SK-N-SH (cell line): Measurements from ENCODE around the gene MORC3. TPM values are rescaled to one million over a fixed set of nuclear protein-coding genes. Genes with fewer than 3 reads are reported as not detected.

Experiments used
- CTCF ChIA-PET: fragments of 300-600, 350-600 bp; formaldehyde crosslinking; extraction: SDS; loops from one replicate; lab custom pipeline; 2021; lab: Yijun Ruan, JAX
- POLR2A ChIA-PET: fragments of 350-600 bp; sonication (Branson Sonifier 250); formaldehyde crosslinking; extraction: SDS; loops from one replicate; lab custom pipeline; 2020; ENCODE audit warnings: antibody characterized with exemption, inconsistent platforms; lab: Yijun Ruan, JAX
- DNase-seq: peaks from one replicate; pipeline ENCODE4 v3.0.0; 2012
- H2AFZ ChIP-seq: fragments of 200-600 bp; sonication (generic); 2 replicates; pipeline ENCODE4 v1.8.1; 2016; ENCODE audit warnings: antibody characterized with exemption, mild to moderate bottlenecking, low read depth
- H3F3A ChIP-seq: fragments of 200-600 bp; sonication (generic); replicated peaks from 2 replicates; pipeline ENCODE3; 2016; ENCODE audit warnings: antibody characterized with exemption, mild to moderate bottlenecking; ENCODE audit not compliant: insufficient read depth
- H3K27ac ChIP-seq, 2 experiments: fragments of 200-500 bp in 1 of 2; fragments of 200-600 bp in 1 of 2; sonication (Bioruptor generic) in 1 of 2; sonication (generic), shearing (Covaris generic) in 1 of 2; 2 replicates each; pipeline versions ENCODE4 v1.5.1 to v1.6.1; 2014 to 2016; ENCODE audit warnings: low read depth in 2 of 2, inconsistent platforms in 1 of 2, low read length in 1 of 2, mild to moderate bottlenecking in 1 of 2, mixed read lengths in 1 of 2
- H3K27me3 ChIP-seq: fragments of 200-600 bp; sonication (generic), shearing (Covaris generic); 2 replicates; pipeline ENCODE4 v1.6.1; 2016; ENCODE audit warnings: mixed run types; ENCODE audit not compliant: insufficient read depth
- H3K36me3 ChIP-seq, 2 experiments: fragments of 200-500 bp in 1 of 2; fragments of 200-600 bp in 1 of 2; sonication (Bioruptor generic) in 1 of 2; sonication (generic) in 1 of 2; replicated peaks in 1 of 2; 2 replicates each; pipeline versions ENCODE3 to v1.5.1; 2014 to 2016; ENCODE audit warnings: low read length in 1 of 2, mild to moderate bottlenecking in 1 of 2; ENCODE audit not compliant: insufficient read depth in 2 of 2, control insufficient read depth in 1 of 2
- H3K4me1 ChIP-seq, 2 experiments: fragments of 200-500 bp in 1 of 2; fragments of 200-600 bp in 1 of 2; sonication (Bioruptor generic) in 1 of 2; sonication (generic), shearing (Covaris generic) in 1 of 2; 2 replicates each; pipeline versions ENCODE4 v1.5.1 to v1.6.1; 2014 to 2016; ENCODE audit warnings: low read depth in 1 of 2, low read length in 1 of 2, mixed run types in 1 of 2; ENCODE audit not compliant: insufficient read depth in 2 of 2, control insufficient read depth in 1 of 2
- H3K4me2 ChIP-seq: fragments of 200-600 bp; sonication (generic), shearing (Covaris generic); 2 replicates; pipeline ENCODE4 v1.6.1; 2017; ENCODE audit warnings: mixed run types
- H3K4me3 ChIP-seq, 2 experiments: fragments of 200-500 bp in 1 of 2; fragments of 200-600 bp in 1 of 2; sonication (Bioruptor generic) in 1 of 2; sonication (generic), shearing (Covaris generic) in 1 of 2; 2 replicates each; pipeline versions ENCODE4 v1.5.1 to v1.8.1; 2014 to 2016; ENCODE audit warnings: low read depth in 2 of 2, inconsistent platforms in 1 of 2, low read length in 1 of 2, mild to moderate bottlenecking in 1 of 2, mixed read lengths in 1 of 2, moderate library complexity in 1 of 2
- H3K79me2 ChIP-seq: fragments of 200-600 bp; sonication (generic); 2 replicates; pipeline ENCODE4 v1.8.1; 2017; ENCODE audit warnings: mild to moderate bottlenecking; ENCODE audit not compliant: insufficient read depth
- H3K9ac ChIP-seq: fragments of 200-600 bp; sonication (generic); 2 replicates; pipeline ENCODE4 v1.6.1; 2017; ENCODE audit warnings: mixed run types
- H3K9me2 ChIP-seq: fragments of 200-600 bp; sonication (generic); 2 replicates; pipeline ENCODE4 v1.6.1; 2017; ENCODE audit warnings: mixed run types
- H3K9me3 ChIP-seq: fragments of 200-600 bp; sonication (generic); 2 replicates; pipeline ENCODE4 v1.6.1; 2017; ENCODE audit warnings: mixed run types, mild to moderate bottlenecking, moderate library complexity
- H4K20me1 ChIP-seq: fragments of 200-600 bp; sonication (generic); 2 replicates; pipeline ENCODE4 v1.6.1; 2017; ENCODE audit warnings: mild to moderate bottlenecking, mixed run types; ENCODE audit not compliant: insufficient read depth
- CHD2 ChIP-seq: fragments of 150-350 bp; IDR thresholded peaks from 2 replicates; pipeline ENCODE4 v1.6.1; 2018; ENCODE audit warnings: low read length; ENCODE audit not compliant: partially characterized antibody
- ELF1 ChIP-seq: IDR thresholded peaks from 2 replicates; pipeline ENCODE4 v1.4.0; 2012
- EP300 ChIP-seq, 2 experiments: IDR thresholded peaks; 2 replicates each; pipeline versions ENCODE4 v1.4.0 to v1.6.1; 2012; ENCODE audit warnings: borderline replicate concordance in 1 of 2, low read depth in 1 of 2, low read length in 1 of 2
- EZH2phosphoT487 ChIP-seq: fragments of 200-600 bp; sonication (generic); IDR thresholded peaks from 2 replicates; pipeline ENCODE4 v1.6.1; 2017; ENCODE audit warnings: low read depth, mixed run types, mild to moderate bottlenecking, antibody characterized with exemption, moderate library complexity, borderline replicate concordance
- FOSL2 ChIP-seq: IDR thresholded peaks from 2 replicates; pipeline ENCODE4 v1.4.0; 2012; ENCODE audit warnings: low read depth, mild to moderate bottlenecking, moderate library complexity, borderline replicate concordance
- FOXM1 ChIP-seq: IDR thresholded peaks from 2 replicates; pipeline ENCODE4 v1.4.0; 2012; ENCODE audit warnings: low read depth, mild to moderate bottlenecking
- GABPA ChIP-seq: IDR thresholded peaks from 2 replicates; pipeline ENCODE4 v1.4.0; 2012; ENCODE audit warnings: low read depth, mild to moderate bottlenecking
- GATA2 ChIP-seq: sonication (generic); formaldehyde crosslinking; IDR thresholded peaks from 2 replicates; pipeline ENCODE4 v1.5.0; 2020; ENCODE audit warnings: mild to moderate bottlenecking, missing genetic modification reagents
- JUND ChIP-seq: IDR thresholded peaks from 2 replicates; pipeline ENCODE4 v1.4.0; 2012
- MXI1 ChIP-seq: IDR thresholded peaks from 2 replicates; pipeline ENCODE4 v1.6.1; 2012; ENCODE audit warnings: mild to moderate bottlenecking, low read depth, low read length, improper control_type of control experiment
- NFIC ChIP-seq: IDR thresholded peaks from 2 replicates; pipeline ENCODE4 v1.4.0; 2012; ENCODE audit warnings: borderline replicate concordance
- RAD21 ChIP-seq: IDR thresholded peaks from 2 replicates; pipeline ENCODE4 v1.6.1; 2012; ENCODE audit warnings: mild to moderate bottlenecking, low read length
- RCOR1 ChIP-seq: fragments of 150-350 bp; IDR thresholded peaks from 2 replicates; pipeline ENCODE4 v1.6.1; 2017; ENCODE audit warnings: antibody characterized with exemption, low read length
- SIN3A ChIP-seq: IDR thresholded peaks from 2 replicates; pipeline ENCODE4 v1.6.1; 2012; ENCODE audit warnings: low read depth, mild to moderate bottlenecking, low read length, moderate library complexity, borderline replicate concordance
- TCF12 ChIP-seq: IDR thresholded peaks from 2 replicates; pipeline ENCODE4 v1.4.0; 2012
- USF2 ChIP-seq: fragments of 150-350 bp; IDR thresholded peaks from 2 replicates; pipeline ENCODE4 v1.6.1; 2017; ENCODE audit warnings: antibody characterized with exemption, low read length, low read depth, borderline replicate concordance
- YY1 ChIP-seq: IDR thresholded peaks from 2 replicates; pipeline ENCODE4 v1.4.0; 2012; ENCODE audit warnings: low read depth, mild to moderate bottlenecking
- ZBTB33 ChIP-seq: IDR thresholded peaks from 2 replicates; pipeline ENCODE4 v1.4.0; 2012; ENCODE audit warnings: low read depth, borderline replicate concordance
- whole genome bisulfite sequencing: methylation state at CpG from one replicate; pipeline ENCODE4 v1.1.6; 2017; ENCODE audit warnings: low lambda C conversion rate; 5-methylcytosine and 5-hydroxymethylcytosine counted together
- polyA plus RNA-seq, 3 experiments: library from polyadenylated mRNA; depleted of rRNA; stranded (reverse); fragments of >200 nt; gene quantifications; 2 replicates each; pipeline ENCODE4 v1.2.3, GENCODE V29; 2012
- TF ChIP-seq, protein P1 (sequence below): fragments of 150-350 bp; IDR thresholded peaks from 2 replicates; pipeline ENCODE4 v1.6.1; 2016; ENCODE audit warnings: mild to moderate bottlenecking, low read depth, low read length
- TF ChIP-seq, protein P2 (sequence below): IDR thresholded peaks from 2 replicates; pipeline ENCODE4; 2012
- TF ChIP-seq, protein P3 (sequence below): IDR thresholded peaks from 2 replicates; pipeline ENCODE4 v1.4.0; 2012; ENCODE audit warnings: low read depth

MORC3 gene
- polyA plus RNA-seq, 1 of the 3 experiments (the other 2 are of a cell fraction), result 8.2 TPM

DNA sequence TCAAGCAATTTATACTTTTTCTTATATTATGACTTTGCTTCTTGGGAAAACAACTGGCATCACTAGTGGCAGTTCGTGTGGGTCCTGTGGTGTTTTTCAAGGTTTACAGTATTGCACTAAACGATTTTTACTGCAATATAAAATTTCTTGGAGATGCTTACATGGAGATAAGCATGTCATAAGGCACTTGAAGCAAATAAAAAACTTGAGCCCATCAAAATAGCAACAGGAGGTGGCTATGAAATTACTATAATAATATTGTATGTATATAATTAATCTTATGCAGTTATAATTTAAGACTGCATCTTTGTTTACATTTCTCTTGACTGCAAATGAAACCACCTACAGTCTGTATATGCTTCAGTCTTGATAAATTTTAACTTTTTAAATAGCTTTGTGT is 35.9 kb downstream of the MORC3 start:
- Histone ChIP-seq H3K9me3 (no peaks in the 10 kb centered on the region), H3K27ac (no peak overlapping the region), H3K4me1 (no peaks in the 10 kb centered on the region), H3K9me2 (no peaks in the 10 kb centered on the region), H4K20me1 (no peaks in the 10 kb centered on the region), H2AFZ (no peak overlapping the region), H3K79me2 (peaks cover 32% of the 10 kb centered on the region), H3K4me3 (no peak overlapping the region), H3K9ac (no peak overlapping the region), H3K4me2 (no peak overlapping the region), H3K36me3 (peaks cover 45 to 75% of the 10 kb centered on the region in 2 experiments), H3F3A (peaks cover 3% of the 10 kb centered on the region), H3K27me3 (no peaks in the 10 kb centered on the region)
- 49% methylated on average over 2 of the region's 2 CpGs for WGBS
- no peak for TF ChIP-seq NFIC
- ChIA-PET POLR2A (no interaction called here), CTCF (no interaction called here)
- no peak for DNase-seq

DNA sequence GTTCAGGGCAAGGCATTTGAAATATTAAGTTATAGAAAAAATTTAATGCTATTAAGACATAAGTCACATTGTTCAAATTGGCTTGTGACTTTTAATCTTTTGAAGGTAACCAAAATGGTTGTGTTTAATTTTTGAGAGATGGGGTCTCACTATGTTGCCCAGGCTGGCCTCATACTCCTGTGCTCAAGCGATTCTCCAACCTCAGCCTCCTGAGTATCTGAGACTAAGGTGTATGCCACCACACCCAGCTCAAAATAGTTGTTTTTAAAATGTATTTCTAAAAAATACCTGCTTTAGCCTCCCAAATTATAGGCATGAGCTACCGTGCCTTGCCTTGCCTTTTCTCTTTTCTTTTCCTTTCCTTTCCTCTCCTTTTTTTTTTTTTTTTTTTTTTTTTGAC is 39.2 kb downstream of the MORC3 start:
- H3K4me2 ChIP-seq, result no peak overlapping the region
- no peak for DNase-seq
- ChIA-PET CTCF (no interaction called here), POLR2A (no interaction called here)
- no peak for TF ChIP-seq RCOR1
- TF ChIP-seq USF2, result no peak
- no peak for TF ChIP-seq RAD21
- no peak for TF ChIP-seq GATA2
- TF ChIP-seq MXI1, result no peak
- TF ChIP-seq, protein P1, sequence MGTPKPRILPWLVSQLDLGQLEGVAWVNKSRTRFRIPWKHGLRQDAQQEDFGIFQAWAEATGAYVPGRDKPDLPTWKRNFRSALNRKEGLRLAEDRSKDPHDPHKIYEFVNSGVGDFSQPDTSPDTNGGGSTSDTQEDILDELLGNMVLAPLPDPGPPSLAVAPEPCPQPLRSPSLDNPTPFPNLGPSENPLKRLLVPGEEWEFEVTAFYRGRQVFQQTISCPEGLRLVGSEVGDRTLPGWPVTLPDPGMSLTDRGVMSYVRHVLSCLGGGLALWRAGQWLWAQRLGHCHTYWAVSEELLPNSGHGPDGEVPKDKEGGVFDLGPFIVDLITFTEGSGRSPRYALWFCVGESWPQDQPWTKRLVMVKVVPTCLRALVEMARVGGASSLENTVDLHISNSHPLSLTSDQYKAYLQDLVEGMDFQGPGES, result no peak
- TF ChIP-seq SIN3A, result no peak
- TF ChIP-seq GABPA, result no peak
- no peak for TF ChIP-seq TCF12
- no peak for TF ChIP-seq CHD2
- TF ChIP-seq ZBTB33, result no peak
- no peak for TF ChIP-seq FOXM1
- TF ChIP-seq EP300 (IDR thresholded peaks at IDR 0.05; ENCODE audit: borderline replicate concordance in 1 of 2, low read depth in 1 of 2, low read length in 1 of 2), result no peak
- no peak for TF ChIP-seq ELF1
- no peak for TF ChIP-seq YY1
- TF ChIP-seq, protein P2, sequence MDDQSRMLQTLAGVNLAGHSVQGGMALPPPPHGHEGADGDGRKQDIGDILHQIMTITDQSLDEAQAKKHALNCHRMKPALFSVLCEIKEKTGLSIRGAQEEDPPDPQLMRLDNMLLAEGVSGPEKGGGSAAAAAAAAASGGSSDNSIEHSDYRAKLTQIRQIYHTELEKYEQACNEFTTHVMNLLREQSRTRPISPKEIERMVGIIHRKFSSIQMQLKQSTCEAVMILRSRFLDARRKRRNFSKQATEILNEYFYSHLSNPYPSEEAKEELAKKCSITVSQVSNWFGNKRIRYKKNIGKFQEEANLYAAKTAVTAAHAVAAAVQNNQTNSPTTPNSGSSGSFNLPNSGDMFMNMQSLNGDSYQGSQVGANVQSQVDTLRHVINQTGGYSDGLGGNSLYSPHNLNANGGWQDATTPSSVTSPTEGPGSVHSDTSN, result no peak
- TF ChIP-seq FOSL2, result no peak
- no peak for TF ChIP-seq JUND
- TF ChIP-seq EZH2phosphoT487, result no peak
- TF ChIP-seq, protein P3, sequence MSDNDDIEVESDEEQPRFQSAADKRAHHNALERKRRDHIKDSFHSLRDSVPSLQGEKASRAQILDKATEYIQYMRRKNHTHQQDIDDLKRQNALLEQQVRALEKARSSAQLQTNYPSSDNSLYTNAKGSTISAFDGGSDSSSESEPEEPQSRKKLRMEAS, result no peak
- H3K79me2 ChIP-seq, result peaks cover 25% of the 10 kb centered on the region
- no peaks in the 10 kb centered on the region; the same call in 1 of the 2 replicates for H4K20me1 ChIP-seq
- H3K4me3 ChIP-seq, result no peak overlapping the region
- H3F3A ChIP-seq, result peaks cover 3% of the 10 kb centered on the region
- WGBS, result 96% methylated on average over 2 of the region's 2 CpGs
- no peak overlapping the region for H2AFZ ChIP-seq
- no peak overlapping the region for H3K27ac ChIP-seq
- H3K4me1 ChIP-seq, result no peaks in the 10 kb centered on the region
- no peaks in the 10 kb centered on the region for H3K9me3 ChIP-seq
- H3K27me3 ChIP-seq, result no peaks in the 10 kb centered on the region
- no peaks in the 10 kb centered on the region for H3K9me2 ChIP-seq
- peaks cover 43 to 80% of the 10 kb centered on the region in 2 experiments for H3K36me3 ChIP-seq
- no peak overlapping the region for H3K9ac ChIP-seq
